ENCODE results near the gene NSD1. TPM values are rescaled to one million over a fixed set of nuclear protein-coding genes. Genes with fewer than 3 reads are reported as not detected.
A peak's percentile ranks its signal among the peaks of the same experiment; 100 is the strongest.

Gene NSD1
- total RNA-seq, 1 donor from 2014 or later, result 178 TPM

- TF ChIP-seq CTCF (IDR thresholded peaks at IDR 0.05; ENCODE audit: unreplicated experiment), result peak; percentile 94
- H3K27ac Mint-ChIP-seq, result peak overlapping the region; percentile 30
- no peaks in the 10 kb centered on the region for H3K27me3 Mint-ChIP-seq
- peaks cover 6% of the 10 kb centered on the region for H3K4me1 Mint-ChIP-seq (ENCODE audit: low read depth)
- peak; percentile 60 for DNase-seq (ENCODE audit: low spot score, unreplicated experiment)
- H3K9me3 Mint-ChIP-seq (ENCODE audit: low read depth), result no peaks in the 10 kb centered on the region
- peaks cover 9% of the 10 kb centered on the region for H3K36me3 Mint-ChIP-seq (ENCODE audit: insufficient read depth)
- no peak overlapping the region for H3K4me3 Mint-ChIP-seq (ENCODE audit: low read depth)
These were observed 184.4 kb downstream of the NSD1 start for GRCh38 chr5:177317959-177318377.

- Mint-ChIP-seq H3K4me1 (ENCODE audit: low read depth) (peaks cover 12% of the 10 kb centered on the region), H3K36me3 (ENCODE audit: insufficient read depth) (peaks cover 11% of the 10 kb centered on the region), H3K9me3 (ENCODE audit: low read depth) (no peaks in the 10 kb centered on the region), H3K27me3 (no peaks in the 10 kb centered on the region), H3K4me3 (ENCODE audit: low read depth) (no peak overlapping the region), H3K27ac (no peak overlapping the region)
- DNase-seq (ENCODE audit: low spot score, unreplicated experiment), result no peak
- TF ChIP-seq CTCF (IDR thresholded peaks at IDR 0.05; ENCODE audit: unreplicated experiment), result no peak
These were observed 186.5 kb downstream of the NSD1 start for GRCh38 chr5:177319913-177320588.

GRCh38 chr5:177320879-177321278, 187.3 kb downstream of the NSD1 start:
- TF ChIP-seq CTCF (IDR thresholded peaks at IDR 0.05; ENCODE audit: unreplicated experiment), result no peak
- H3K27ac Mint-ChIP-seq, result no peak overlapping the region
- DNase-seq (ENCODE audit: low spot score, unreplicated experiment), result no peak
- no peaks in the 10 kb centered on the region for H3K27me3 Mint-ChIP-seq
- no peaks in the 10 kb centered on the region for H3K9me3 Mint-ChIP-seq (ENCODE audit: low read depth)
- H3K4me1 Mint-ChIP-seq (ENCODE audit: low read depth), result peaks cover 20% of the 10 kb centered on the region
- no peak overlapping the region for H3K4me3 Mint-ChIP-seq (ENCODE audit: low read depth)
- H3K36me3 Mint-ChIP-seq (ENCODE audit: insufficient read depth), result peaks cover 11% of the 10 kb centered on the region

- Mint-ChIP-seq H3K9me3 (ENCODE audit: low read depth) (no peaks in the 10 kb centered on the region), H3K27me3 (no peaks in the 10 kb centered on the region), H3K4me3 (ENCODE audit: low read depth) (peak overlapping the region; percentile 32), H3K4me1 (ENCODE audit: low read depth) (peaks cover 24% of the 10 kb centered on the region), H3K36me3 (ENCODE audit: insufficient read depth) (peaks cover 18% of the 10 kb centered on the region), H3K27ac (peak overlapping the region; percentile 95)
- TF ChIP-seq CTCF (IDR thresholded peaks at IDR 0.05; ENCODE audit: unreplicated experiment), result no peak
- DNase-seq (ENCODE audit: low spot score, unreplicated experiment), result no peak
These were observed 192.4 kb downstream of the NSD1 start for GRCh38 chr5:177325868-177326381.

GRCh38 chr5:177327539-177328522, 194.3 kb downstream of the NSD1 start:
- no peak for DNase-seq (ENCODE audit: low spot score, unreplicated experiment)
- peaks cover 18% of the 10 kb centered on the region for H3K36me3 Mint-ChIP-seq (ENCODE audit: insufficient read depth)
- H3K4me1 Mint-ChIP-seq (ENCODE audit: low read depth), result peaks cover 24% of the 10 kb centered on the region
- no peaks in the 10 kb centered on the region for H3K9me3 Mint-ChIP-seq (ENCODE audit: low read depth)
- H3K27ac Mint-ChIP-seq, result peak overlapping the region; percentile 88
- H3K27me3 Mint-ChIP-seq, result no peaks in the 10 kb centered on the region
- TF ChIP-seq CTCF (IDR thresholded peaks at IDR 0.05; ENCODE audit: unreplicated experiment), result no peak
- H3K4me3 Mint-ChIP-seq (ENCODE audit: low read depth), result no peak overlapping the region

Data from progenitor cell of endocrine pancreas (in vitro differentiated cells).